Measurements from ENCODE around the gene XKR3. TPM values are rescaled to one million over a fixed set of nuclear protein-coding genes. Genes with fewer than 3 reads are reported as not detected.

The XKR3 gene
- total RNA-seq: not detected in 2 replicates

GRCh38 chr22:16824716-16825687 is at the start of gene XKR3:
XKR3 (minus strand) TSS chr22:16825411; CDS start chr22:16808073, 17,338 bp downstream.

Other genes starting within 250 kb of the XKR3 start
- gene CCT8L2, start 232.6 kb downstream of the XKR3 start, total RNA-seq: not detected in 2 replicates
- not detected in 2 replicates for gene GAB4, start 182.8 kb upstream of the XKR3 start, total RNA-seq